LHCN-M2 (cell line): Measurements from ENCODE around the gene EIF2AK2. TPM values are rescaled to one million over a fixed set of nuclear protein-coding genes. Genes with fewer than 3 reads are reported as not detected.
"Not testable (repeated sequence)": the region's sequence is repeated elsewhere in the genome, so short reads cannot be mapped to it uniquely, and the experiment has no call there.

Experiments
- DNase-seq: peaks from one replicate; pipeline ENCODE4 v3.0.0-alpha.2; 2012; ENCODE audit warnings: low read depth
- polyA plus RNA-seq: library from polyadenylated mRNA; unstranded; fragments of >200 nt; gene quantifications from one replicate; pipeline ENCODE4 v1.2.1, GENCODE V29; 2012; ENCODE audit warnings: missing spikeins
- total RNA-seq: library from RNA; depleted of rRNA; stranded (reverse); fragments of >200 nt; gene quantifications from 2 replicates; pipeline ENCODE4 v1.2.3, GENCODE V29; 2014; rRNA removed

The EIF2AK2 gene
- 32.8 and 41.1 TPM in 2 replicates for total RNA-seq
- 9.6 TPM for polyA plus RNA-seq

DNA sequence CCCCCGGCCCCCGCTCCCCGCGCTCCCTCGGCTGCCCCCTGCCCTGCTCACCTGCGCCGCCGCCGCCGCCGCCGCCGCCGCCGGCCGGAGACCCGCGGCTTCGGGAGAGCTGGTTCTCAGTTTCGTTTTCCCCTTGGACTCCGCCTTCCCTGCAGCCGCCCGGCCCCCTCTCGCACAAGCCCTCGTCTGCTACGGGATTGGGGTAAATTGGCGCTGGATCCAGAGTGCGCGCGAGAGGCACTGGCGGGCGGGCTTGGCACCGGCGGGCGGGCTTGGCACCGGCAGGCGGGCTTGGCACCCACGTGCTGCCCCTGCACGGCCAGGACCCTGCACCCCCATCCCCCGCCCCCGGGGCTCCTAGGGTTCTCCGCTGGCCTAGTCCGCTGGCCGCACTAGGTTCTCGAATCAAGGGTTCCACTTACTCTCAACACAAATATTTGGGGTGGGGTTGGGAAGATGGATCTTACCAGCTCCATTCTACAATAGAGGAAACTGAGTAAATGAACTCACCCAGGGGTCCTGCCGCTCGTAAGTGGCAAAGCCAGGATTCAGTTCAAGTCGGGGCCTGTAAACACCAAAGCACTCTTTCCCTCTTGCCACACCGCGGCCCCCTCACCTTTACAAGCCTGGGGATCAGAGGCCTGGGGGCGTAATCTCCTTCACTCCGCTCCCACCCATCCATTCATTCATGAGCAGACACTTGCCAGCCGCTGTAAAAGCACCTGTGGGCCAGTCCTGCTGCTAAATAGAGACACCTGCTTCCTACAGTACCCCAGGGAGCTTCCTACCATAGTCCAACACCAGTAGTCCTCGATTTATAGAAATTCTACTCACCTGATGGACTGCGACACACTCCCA, at the start of gene EIF2AK2:
EIF2AK2 (minus strand) TSS at position 124 of the 858 bp plus-strand sequence. CDS start 9,174 bp downstream, outside the sequence.
- peak; percentile 86 for DNase-seq

DNA sequence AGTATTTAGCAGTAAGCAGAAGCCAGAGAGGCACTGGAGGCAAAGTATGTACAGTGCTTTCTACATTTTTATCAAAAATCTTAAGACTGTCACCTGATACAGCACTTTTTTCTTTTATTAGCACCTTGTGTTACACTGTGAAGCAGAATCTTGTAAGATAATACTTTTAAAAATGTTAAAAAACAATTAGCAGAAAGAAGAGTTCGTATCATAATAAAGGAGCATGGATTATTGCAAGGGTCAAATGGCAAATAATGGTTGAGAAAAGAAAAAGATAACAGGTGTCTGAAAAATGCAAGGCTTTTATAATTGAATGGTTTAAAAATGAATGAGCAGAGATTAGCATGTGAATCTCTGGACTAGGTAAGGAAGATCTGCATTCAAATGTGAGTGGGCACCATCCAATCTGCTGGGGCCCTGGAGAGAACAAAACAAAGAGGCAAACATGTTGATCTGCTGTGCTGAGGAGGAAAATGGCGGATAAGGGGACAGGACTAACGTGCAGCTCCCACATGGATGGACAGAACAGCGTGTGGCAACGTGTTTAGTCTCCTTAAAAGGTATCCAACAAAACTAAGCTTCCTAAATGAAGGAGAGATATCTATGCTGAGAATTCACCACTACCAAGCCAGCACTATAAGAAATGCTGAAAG, 49.0 kb upstream of the EIF2AK2 start:
- no peak for DNase-seq

- DNase-seq: not testable (repeated sequence)
These were observed 48.4 kb upstream of the EIF2AK2 start for GRCh38 chr2:37205071-37205661.

- no peak for DNase-seq
These were observed 46.9 kb upstream of the EIF2AK2 start for GRCh38 chr2:37203708-37204107.

GRCh38 chr2:37201766-37202165, 45.0 kb upstream of the EIF2AK2 start:
- peak; percentile 37 for DNase-seq

DNA sequence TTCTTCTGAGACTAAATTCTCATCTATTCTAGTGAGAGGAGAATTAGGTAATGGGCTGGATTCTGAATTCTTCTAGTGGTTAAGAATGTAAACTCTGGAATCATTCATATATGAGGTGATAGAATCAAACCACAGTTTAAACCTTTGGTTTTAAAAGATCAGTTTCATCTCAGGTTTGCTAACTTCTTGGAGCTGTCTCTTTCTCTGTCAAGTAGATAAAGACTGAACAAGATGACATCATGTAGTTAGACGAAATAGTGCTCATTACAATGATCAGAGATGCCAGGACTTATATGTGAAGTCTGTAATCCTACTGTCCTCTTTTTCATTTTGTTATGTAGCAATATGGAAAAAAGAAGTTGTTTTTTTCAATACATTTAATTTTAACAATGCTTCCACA, 44.4 kb upstream of the EIF2AK2 start:
- DNase-seq: no peak

- no peak for DNase-seq
These were observed 41.9 kb upstream of the EIF2AK2 start for GRCh38 chr2:37198681-37199065.

- DNase-seq: peak; percentile 67
These were observed 39.8 kb upstream of the EIF2AK2 start, which contains the start of gene CEBPZOS for GRCh38 chr2:37196320-37197195. CEBPZOS (plus strand) TSS chr2:37196496; CDS start chr2:37199705, 3,209 bp downstream.

DNA sequence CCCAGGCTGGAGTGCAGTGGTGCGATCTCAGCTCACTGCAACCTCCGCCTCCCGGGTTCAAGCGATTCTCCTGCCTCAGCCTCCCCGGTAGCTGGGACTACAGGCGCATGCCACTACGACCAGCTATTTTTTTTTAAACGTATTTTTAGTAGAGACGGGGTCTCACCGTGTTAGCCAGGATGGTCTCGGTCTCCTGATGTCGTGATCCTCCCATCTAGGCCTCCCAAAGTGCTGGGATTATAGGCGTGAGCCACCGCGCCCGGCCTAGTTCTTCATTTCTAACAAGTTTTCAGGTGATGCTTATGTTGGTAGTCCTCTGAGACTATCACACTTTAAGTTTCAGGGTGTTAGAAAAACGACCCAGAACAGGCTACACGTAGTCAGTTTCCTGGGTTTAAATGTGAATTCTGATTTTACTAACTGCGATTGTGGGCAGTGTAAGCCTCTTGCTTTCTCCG, 39.1 kb upstream of the EIF2AK2 start:
- not testable (repeated sequence) for DNase-seq

DNA sequence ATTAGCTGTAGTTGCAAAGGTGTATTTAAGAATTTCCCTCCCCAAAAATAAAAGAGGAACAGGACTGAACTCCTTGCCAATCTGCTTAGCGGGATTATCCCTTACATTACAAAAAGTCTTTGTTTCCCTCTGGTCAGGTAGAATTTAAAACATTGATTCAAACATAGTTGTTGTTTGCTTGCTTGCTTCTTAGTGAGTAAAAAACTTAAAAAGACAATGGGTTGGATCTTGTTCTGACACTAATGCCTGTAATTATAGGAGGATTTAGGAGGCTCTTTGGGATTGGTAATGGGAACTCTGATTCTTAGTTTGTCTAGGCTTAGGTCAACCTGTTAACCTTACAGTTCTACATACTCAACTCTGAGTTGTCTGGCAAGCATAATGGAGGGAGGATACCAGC, 35.8 kb upstream of the EIF2AK2 start:
- no peak for DNase-seq

- no peak for DNase-seq
These were observed 35.0 kb upstream of the EIF2AK2 start for GRCh38 chr2:37191747-37192146.

- no peak for DNase-seq
These were observed 34.5 kb upstream of the EIF2AK2 start for GRCh38 chr2:37191253-37191652.

- no peak for DNase-seq
These were observed 33.5 kb upstream of the EIF2AK2 start for GRCh38 chr2:37190290-37190689.

DNA sequence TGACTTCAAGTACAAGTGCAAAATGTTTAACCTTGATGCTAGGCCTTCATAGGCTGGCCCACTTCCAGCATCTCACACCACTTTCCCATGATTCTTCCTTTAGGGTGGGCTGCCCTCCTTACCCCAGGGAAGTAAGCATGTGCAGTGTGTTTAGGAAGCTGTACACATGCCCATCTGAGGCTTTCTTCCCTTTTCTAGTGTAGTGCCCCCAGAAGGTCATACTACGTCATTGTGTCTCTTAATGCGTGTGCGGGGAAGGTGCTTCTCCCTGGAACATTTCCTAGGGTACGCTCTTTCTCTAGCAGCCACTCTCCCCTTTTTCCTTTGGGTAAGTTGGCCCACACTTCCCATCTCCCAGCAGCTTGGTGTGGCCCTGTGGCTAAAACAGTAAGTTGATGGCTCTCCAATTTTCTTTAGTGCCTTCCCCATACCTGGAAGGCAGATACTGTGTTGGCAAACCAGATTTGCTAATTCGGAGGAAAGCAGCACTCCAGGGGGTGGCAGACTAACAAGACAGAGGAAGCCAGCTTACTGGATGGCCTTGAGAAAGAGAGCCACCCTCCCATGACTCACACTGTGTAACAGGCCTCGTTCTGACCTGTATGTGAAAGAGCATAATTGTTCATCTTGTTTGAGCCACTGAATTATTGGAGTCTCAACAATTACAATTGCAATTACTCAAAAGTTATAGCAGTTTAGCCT, 32.8 kb upstream of the EIF2AK2 start:
- DNase-seq: peak; percentile 84

GRCh38 chr2:37188570-37188969, 31.8 kb upstream of the EIF2AK2 start, which contains the start of gene SULT6B1:
SULT6B1 (minus strand) TSS chr2:37188670; CDS start chr2:37188640, 30 bp downstream.
- no peak for DNase-seq

- DNase-seq: no peak
These were observed 25.2 kb upstream of the EIF2AK2 start for GRCh38 chr2:37181726-37182684.

GRCh38 chr2:37180640-37181039, 23.9 kb upstream of the EIF2AK2 start:
- no peak for DNase-seq

DNA sequence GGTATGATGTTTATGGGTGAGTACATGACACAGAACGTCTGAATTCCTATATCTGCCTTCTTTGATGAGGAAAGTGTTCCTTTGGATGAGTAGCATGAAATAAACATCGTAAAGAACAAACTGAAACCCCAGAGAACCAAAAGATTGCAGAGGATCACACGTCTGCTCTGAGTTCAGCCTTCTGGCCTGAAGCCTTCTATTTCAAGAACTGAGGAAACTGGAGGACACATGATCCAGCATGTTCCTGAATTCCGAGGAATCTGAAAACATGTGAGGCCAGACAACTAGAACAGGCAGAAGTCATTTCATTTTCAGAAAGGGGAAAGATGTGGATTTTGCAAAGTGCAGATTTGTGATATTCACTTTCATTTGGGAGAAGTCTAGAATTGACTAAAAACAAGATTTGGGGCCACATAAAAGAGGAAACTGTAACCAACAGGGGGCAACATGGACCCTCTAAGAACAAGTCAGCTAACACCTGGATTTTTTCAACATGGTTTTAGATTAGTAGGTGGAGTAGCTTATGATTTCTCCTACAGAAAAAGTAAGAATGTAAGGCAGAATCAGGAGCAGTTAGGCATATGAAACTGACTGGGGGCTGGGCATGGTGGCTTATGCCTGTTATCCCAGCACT, 23.3 kb upstream of the EIF2AK2 start:
- DNase-seq: no peak

DNA sequence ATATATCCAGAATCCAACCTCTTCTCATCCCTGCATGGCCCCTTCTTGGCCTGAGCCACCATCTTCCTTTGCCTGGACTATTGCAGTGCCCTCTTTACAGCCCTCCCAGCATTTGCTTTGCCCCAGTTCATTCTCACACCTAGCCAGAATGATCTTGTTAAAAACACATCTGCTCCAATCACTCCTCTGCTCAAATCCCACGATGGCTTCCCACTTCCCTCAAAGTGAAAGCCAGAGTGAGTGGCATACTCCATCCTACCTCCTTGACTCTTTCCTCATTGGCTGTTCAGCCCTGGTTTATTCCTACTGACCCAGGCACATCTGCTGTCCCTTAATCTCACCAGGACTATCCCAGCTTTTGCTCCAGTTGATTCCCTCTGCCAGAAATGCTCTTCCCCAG, 17.0 kb upstream of the EIF2AK2 start:
- no peak for DNase-seq
